ENCODE results near the gene TMEM88. TPM values are rescaled to one million over a fixed set of nuclear protein-coding genes. Genes with fewer than 3 reads are reported as not detected.
A peak's percentile ranks its signal among the peaks of the same experiment; 100 is the strongest.

TMEM88 gene
- total and polyA plus RNA-seq, 2 of the 4 experiments (the other 2 are of a cell fraction), result 2.1 TPM; not detected in 1

GRCh38 chr17:7824021-7824924 lies 30.6 kb upstream of the TMEM88 start (continued):
- TF ChIP-seq RAD21 (IDR thresholded peaks at IDR 0.05; ENCODE audit: low read length) (no peak), FOS (IDR thresholded peaks at IDR 0.05; ENCODE audit: low read depth, low read length) (no peak)

- H3K4me2 ChIP-seq (ENCODE audit: low read depth, low read length), result no peak overlapping the region
- CTCF ChIA-PET, result interaction anchor here (0.5 to 1.2 kb wide), 3 partner anchors 8 to 165 kb away, joined by 3 read pairs; no protein-coding TSS in a partner anchor
- no peaks in the 10 kb centered on the region for H3K9me1 ChIP-seq (ENCODE audit: insufficient read depth, low read length)
- 36% methylated on average over 7 of the region's 12 CpGs; no CpG with 5 or more reads in 1 of the 2 experiments for WGBS, 2 experiments (ENCODE audit: extremely low coverage in 2 of 2, insufficient read length in 1 of 2)
- no peak overlapping the region for H2AK9ac ChIP-seq (replicated peaks; ENCODE audit: low read depth, low read length, poor library complexity)
- H2AK5ac ChIP-seq (ENCODE audit: low read depth, low read length), result no peak overlapping the region
- H3K4me1 ChIP-seq (ENCODE audit: control insufficient read depth, insufficient read depth, low read length), result no peaks in the 10 kb centered on the region; the same call in 1 of the 2 replicates
- no peak overlapping the region for H3K4me3 ChIP-seq (ENCODE audit: insufficient read depth, low read depth, low read length)
- no peak overlapping the region for H3K27ac ChIP-seq (ENCODE audit: insufficient read depth, low read length)
- H3K23ac ChIP-seq (ENCODE audit: low read depth, low read length), result 0 out of 2 replicates have a peak overlapping the region, but pooled peaks have one; percentile 10
- H4K20me1 ChIP-seq (ENCODE audit: insufficient read depth, low read length), result no peaks in the 10 kb centered on the region; the same call in 1 of the 2 replicates
- H4K5ac ChIP-seq (ENCODE audit: low read depth, low read length), result no peak overlapping the region
- H3K27me3 ChIP-seq (ENCODE audit: control insufficient read depth, insufficient read depth, low read length), result peaks cover 13% of the 10 kb centered on the region
- TF ChIP-seq BHLHE40 (IDR thresholded peaks at IDR 0.05; ENCODE audit: low read depth, low read length) (0 out of 2 replicates have a peak, but pooled peaks have one; percentile 13), CEBPB (IDR thresholded peaks at IDR 0.05; ENCODE audit: low read depth, low read length) (no peak), RAD21 (IDR thresholded peaks at IDR 0.05; ENCODE audit: low read length) (peak; percentile 21; the same call in 1 of the 2 replicates)
- H2BK20ac ChIP-seq (ENCODE audit: low read depth, low read length), result no peak overlapping the region
- peak; percentile 35 for ATAC-seq (ENCODE audit: low read depth)
- in situ Hi-C loops (cut with MboI; ENCODE audit: low sequenced_read_pairs) (no loop called here), dilution Hi-C loops (cut with HindIII; ENCODE audit: low sequenced_read_pairs, unreplicated experiment) (no loop called here), intact Hi-C loops (cut with micrococcal nuclease) (no loop called here)
- no peak overlapping the region for H2BK120ac ChIP-seq (ENCODE audit: low read depth, low read length)
- H4K91ac ChIP-seq (ENCODE audit: insufficient read depth, low read depth, low read length), result no peak overlapping the region
- H3K56ac ChIP-seq (ENCODE audit: extremely low read depth, insufficient read depth, low read length), result no peak overlapping the region
- no peak overlapping the region for H4K8ac ChIP-seq (ENCODE audit: low read depth in 2 of 2, low read length in 2 of 2)
- no TSS peak for BruUV-seq (replicated peaks)
- H3K18ac ChIP-seq (ENCODE audit: low read depth, low read length), result no peak overlapping the region
- H2AFZ ChIP-seq (replicated peaks; ENCODE audit: low read length, poor library complexity), result no peak overlapping the region
- H3K4ac ChIP-seq (ENCODE audit: low read depth, low read length), result no peak overlapping the region
- H2BK15ac ChIP-seq (ENCODE audit: low read depth, low read length), result no peak overlapping the region
- POLR2A ChIA-PET (ENCODE audit: unreplicated experiment), result no interaction called here
- no peaks in the 10 kb centered on the region for H3K36me3 ChIP-seq (ENCODE audit: control insufficient read depth, insufficient read depth, low read length)
- no peak for DNase-seq
- no peaks in the 10 kb centered on the region for H3K79me1 ChIP-seq (ENCODE audit: low read depth in 1 of 2, low read length in 2 of 2)
- H3K9ac ChIP-seq (ENCODE audit: low read depth, low read length), result no peak overlapping the region
- no peak overlapping the region for H3K14ac ChIP-seq (replicated peaks; ENCODE audit: low read depth, low read length)
- H2BK5ac ChIP-seq (ENCODE audit: low read depth, low read length, poor library complexity, severe bottlenecking), result no peak overlapping the region
- H3K9me3 ChIP-seq (ENCODE audit: control insufficient read depth, insufficient read depth, low read length), result no peaks in the 10 kb centered on the region
These were observed 29.5 kb upstream of the TMEM88 start for GRCh38 chr17:7825206-7825990.

All from IMR-90 (cell line).